Measurements from ENCODE around the gene PCDH17.

The PCDH17 gene

DNA sequence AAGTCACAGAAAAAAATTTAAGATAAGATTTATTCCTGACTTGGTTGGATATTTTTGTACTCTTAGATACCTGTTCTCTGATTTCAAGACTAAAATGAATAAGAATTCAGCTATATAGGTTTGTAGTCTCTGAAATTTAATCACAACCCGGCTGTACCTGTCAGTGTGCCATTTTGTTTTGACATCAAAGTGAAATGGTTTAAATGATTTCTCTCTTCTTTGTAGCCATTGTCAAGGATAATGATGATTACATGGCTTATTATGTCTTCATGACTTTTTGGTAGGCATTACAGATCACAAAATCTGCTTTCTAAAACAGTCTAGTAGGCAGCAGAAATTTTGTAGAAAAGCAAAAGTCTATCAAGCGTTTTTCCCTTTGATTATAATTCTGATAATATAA lies 72.5 kb downstream of the PCDH17 start:
- DNase-seq (ENCODE audit: insufficient read length, low spot score) (no peak), FAIRE-seq (no peak)

DNA sequence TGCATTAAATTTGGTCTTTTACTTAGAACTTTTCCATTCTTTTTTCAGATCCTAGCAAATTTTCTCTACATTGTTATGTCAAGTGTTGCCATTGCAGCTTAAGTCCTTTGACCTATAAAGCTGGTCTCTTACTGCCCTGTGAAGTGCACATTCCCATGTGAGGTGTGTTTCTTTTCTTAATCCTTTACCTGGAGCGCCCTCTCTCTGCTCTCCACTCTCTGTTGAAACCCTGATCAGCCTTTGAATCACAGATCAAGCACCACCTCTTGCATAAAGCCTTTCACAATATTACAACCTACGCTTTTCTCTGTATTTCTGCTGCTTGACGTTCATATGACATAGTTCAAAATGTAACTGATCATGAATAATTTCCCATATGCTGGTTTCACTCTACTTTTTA lies 84.8 kb downstream of the PCDH17 start:
- no peak for DNase-seq (ENCODE audit: insufficient read length, low spot score)
- TF ChIP-seq TAF1 (IDR thresholded peaks at IDR 0.05; ENCODE audit: low read depth, low read length) (no peak), POU2F2 (IDR thresholded peaks at IDR 0.05; ENCODE audit: low read depth, low read length) (no peak), PAX5 (IDR thresholded peaks at IDR 0.05; ENCODE audit: insufficient read depth, low read length, severe bottlenecking) (no peak), POLR2A (IDR thresholded peaks at IDR 0.05; ENCODE audit: low read depth, low read length) (no peak), SPI1 (IDR thresholded peaks at IDR 0.05; ENCODE audit: low read depth, low read length) (no peak), POLR2AphosphoS5 (IDR thresholded peaks at IDR 0.05; ENCODE audit: low read depth, low read length) (no peak)
- no peak for FAIRE-seq

More for the DNA sequence above, 72.5 kb downstream of the PCDH17 start:
- TF ChIP-seq SPI1 (IDR thresholded peaks at IDR 0.05; ENCODE audit: low read depth, low read length) (no peak), PAX5 (IDR thresholded peaks at IDR 0.05; ENCODE audit: insufficient read depth, low read length, severe bottlenecking) (no peak), POLR2A (IDR thresholded peaks at IDR 0.05; ENCODE audit: low read depth, low read length) (no peak), POU2F2 (IDR thresholded peaks at IDR 0.05; ENCODE audit: low read depth, low read length) (no peak), POLR2AphosphoS5 (IDR thresholded peaks at IDR 0.05; ENCODE audit: low read depth, low read length) (no peak), TAF1 (IDR thresholded peaks at IDR 0.05; ENCODE audit: low read depth, low read length) (no peak)

DNA sequence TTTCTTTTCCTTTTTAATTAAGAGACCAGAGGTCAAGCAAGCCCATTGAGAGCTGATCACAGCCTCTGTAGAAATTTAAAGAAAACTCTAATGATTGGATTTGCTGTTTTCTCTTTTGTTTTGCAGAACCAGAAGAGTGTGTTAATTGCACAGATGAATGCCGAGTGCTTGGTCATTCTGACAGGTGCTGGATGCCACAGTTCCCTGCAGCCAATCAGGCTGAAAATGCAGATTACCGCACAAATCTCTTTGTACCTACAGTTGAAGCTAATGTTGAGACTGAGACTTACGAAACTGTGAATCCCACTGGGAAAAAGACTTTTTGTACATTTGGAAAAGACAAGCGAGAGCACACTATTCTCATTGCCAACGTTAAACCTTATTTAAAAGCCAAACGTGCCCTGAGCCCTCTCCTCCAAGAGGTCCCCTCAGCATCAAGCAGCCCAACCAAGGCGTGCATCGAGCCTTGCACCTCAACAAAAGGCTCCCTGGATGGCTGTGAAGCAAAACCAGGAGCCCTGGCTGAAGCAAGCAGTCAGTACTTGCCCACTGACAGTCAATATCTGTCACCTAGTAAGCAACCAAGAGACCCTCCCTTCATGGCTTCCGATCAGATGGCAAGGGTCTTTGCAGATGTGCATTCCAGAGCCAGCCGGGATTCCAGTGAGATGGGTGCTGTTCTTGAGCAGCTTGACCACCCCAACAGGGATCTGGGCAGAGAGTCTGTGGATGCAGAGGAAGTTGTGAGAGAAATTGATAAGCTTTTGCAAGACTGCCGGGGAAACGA lies 93.1 kb downstream of the PCDH17 start:
- no peak for DNase-seq (ENCODE audit: insufficient read length, low spot score)
- TF ChIP-seq SPI1 (IDR thresholded peaks at IDR 0.05; ENCODE audit: low read depth, low read length) (no peak), PAX5 (IDR thresholded peaks at IDR 0.05; ENCODE audit: insufficient read depth, low read length, severe bottlenecking) (no peak), POLR2A (IDR thresholded peaks at IDR 0.05; ENCODE audit: low read depth, low read length) (no peak), POU2F2 (IDR thresholded peaks at IDR 0.05; ENCODE audit: low read depth, low read length) (no peak), TAF1 (IDR thresholded peaks at IDR 0.05; ENCODE audit: low read depth, low read length) (no peak), POLR2AphosphoS5 (IDR thresholded peaks at IDR 0.05; ENCODE audit: low read depth, low read length) (no peak)
- no peak for FAIRE-seq

DNA sequence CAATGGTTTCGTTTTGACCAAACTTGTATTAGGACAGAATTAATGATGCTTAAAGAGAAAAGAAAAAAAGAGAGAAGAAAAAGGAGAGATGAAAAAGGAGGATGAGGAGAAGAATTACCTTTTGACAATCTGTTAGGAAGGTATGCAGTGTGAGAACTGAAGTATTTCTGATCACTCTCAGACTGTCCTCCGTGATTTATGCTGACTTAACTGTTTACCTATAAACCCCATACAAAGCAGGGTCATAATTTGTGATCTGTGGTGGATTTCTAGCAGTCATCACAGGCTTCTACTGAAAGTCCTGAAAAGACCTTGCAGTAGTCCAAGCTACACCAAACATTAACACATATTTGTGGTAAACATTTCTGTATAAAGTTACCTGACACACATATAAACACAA lies 93.9 kb downstream of the PCDH17 start:
- no peak for FAIRE-seq
- TF ChIP-seq TAF1 (IDR thresholded peaks at IDR 0.05; ENCODE audit: low read depth, low read length): no peak
- no peak for TF ChIP-seq POU2F2 (IDR thresholded peaks at IDR 0.05; ENCODE audit: low read depth, low read length)
- no peak for TF ChIP-seq PAX5 (IDR thresholded peaks at IDR 0.05; ENCODE audit: insufficient read depth, low read length, severe bottlenecking)
- TF ChIP-seq POLR2AphosphoS5 (IDR thresholded peaks at IDR 0.05; ENCODE audit: low read depth, low read length): no peak
- no peak for TF ChIP-seq POLR2A (IDR thresholded peaks at IDR 0.05; ENCODE audit: low read depth, low read length)
- no peak for TF ChIP-seq SPI1 (IDR thresholded peaks at IDR 0.05; ENCODE audit: low read depth, low read length)
- no peak for DNase-seq (ENCODE audit: insufficient read length, low spot score)

DNA sequence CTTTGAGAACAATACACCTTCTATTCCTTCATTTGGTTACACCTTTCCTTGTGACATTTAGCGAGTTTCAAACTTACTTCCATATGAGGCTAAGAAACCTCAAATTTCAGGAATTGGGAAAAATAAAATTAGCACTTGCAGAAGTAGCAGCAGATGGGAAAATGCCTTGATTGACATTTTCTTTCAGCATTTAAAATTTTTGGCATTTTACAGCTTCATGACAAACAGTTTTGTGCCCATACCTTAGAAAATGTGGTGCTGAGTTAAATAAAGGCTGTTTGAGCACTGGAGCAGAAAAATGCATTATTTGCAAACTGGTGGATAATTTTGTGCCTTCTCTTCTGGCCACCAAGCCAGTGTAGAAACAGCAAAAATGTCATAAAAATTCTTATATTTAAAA lies 95.4 kb downstream of the PCDH17 start:
- DNase-seq (ENCODE audit: insufficient read length, low spot score) (no peak), FAIRE-seq (no peak)
- TF ChIP-seq POU2F2 (IDR thresholded peaks at IDR 0.05; ENCODE audit: low read depth, low read length): no peak
- no peak for TF ChIP-seq POLR2AphosphoS5 (IDR thresholded peaks at IDR 0.05; ENCODE audit: low read depth, low read length)
- TF ChIP-seq TAF1 (IDR thresholded peaks at IDR 0.05; ENCODE audit: low read depth, low read length): no peak
- TF ChIP-seq POLR2A (IDR thresholded peaks at IDR 0.05; ENCODE audit: low read depth, low read length): no peak
- TF ChIP-seq SPI1 (IDR thresholded peaks at IDR 0.05; ENCODE audit: low read depth, low read length): no peak
- no peak for TF ChIP-seq PAX5 (IDR thresholded peaks at IDR 0.05; ENCODE audit: insufficient read depth, low read length, severe bottlenecking)

DNA sequence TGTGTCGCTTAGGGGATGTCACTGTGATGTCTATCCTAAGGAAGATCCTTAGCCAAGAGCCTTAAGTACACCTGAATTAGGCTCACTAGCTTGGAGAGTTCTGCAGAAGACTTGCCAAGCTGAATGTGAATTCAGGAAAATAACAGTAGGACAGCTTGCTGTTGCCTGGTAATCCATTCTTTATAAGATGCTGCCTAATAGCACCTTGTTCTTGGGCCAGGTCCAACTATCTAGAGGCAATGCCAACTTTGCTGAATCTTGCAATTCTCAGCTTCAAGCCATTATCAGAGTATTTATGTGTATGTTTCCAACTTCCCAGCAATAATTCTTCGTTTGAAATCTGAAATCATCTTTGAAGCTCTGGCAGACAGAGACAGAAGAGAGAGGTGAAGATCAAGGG lies 102.8 kb downstream of the PCDH17 start:
- FAIRE-seq (no peak), DNase-seq (ENCODE audit: insufficient read length, low spot score) (no peak)
- no peak for TF ChIP-seq SPI1 (IDR thresholded peaks at IDR 0.05; ENCODE audit: low read depth, low read length)
- TF ChIP-seq PAX5 (IDR thresholded peaks at IDR 0.05; ENCODE audit: insufficient read depth, low read length, severe bottlenecking): no peak
- TF ChIP-seq POLR2A (IDR thresholded peaks at IDR 0.05; ENCODE audit: low read depth, low read length): no peak
- TF ChIP-seq POLR2AphosphoS5 (IDR thresholded peaks at IDR 0.05; ENCODE audit: low read depth, low read length): no peak
- TF ChIP-seq TAF1 (IDR thresholded peaks at IDR 0.05; ENCODE audit: low read depth, low read length): no peak
- TF ChIP-seq POU2F2 (IDR thresholded peaks at IDR 0.05; ENCODE audit: low read depth, low read length): no peak

DNA sequence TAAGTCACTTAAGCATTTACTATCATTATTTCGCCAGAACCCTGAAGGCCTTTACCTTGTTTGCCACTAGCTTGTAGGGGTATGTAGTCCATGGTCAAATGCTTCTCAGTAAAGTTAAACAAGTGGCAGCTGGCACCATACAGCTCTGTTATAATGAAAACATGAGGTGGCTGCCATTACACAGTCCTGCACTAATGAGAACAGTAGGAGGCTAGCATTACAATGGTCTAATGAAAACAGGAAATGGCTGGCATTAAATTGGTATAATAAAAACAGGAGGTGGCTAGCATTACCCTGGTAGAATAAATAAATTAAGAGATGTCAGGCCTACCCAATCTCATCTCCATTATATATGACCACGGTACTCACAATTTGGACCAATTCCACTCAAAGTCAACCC lies 107.5 kb downstream of the PCDH17 start:
- FAIRE-seq (no peak), DNase-seq (ENCODE audit: insufficient read length, low spot score) (no peak)
- TF ChIP-seq SPI1 (IDR thresholded peaks at IDR 0.05; ENCODE audit: low read depth, low read length) (no peak), POLR2A (IDR thresholded peaks at IDR 0.05; ENCODE audit: low read depth, low read length) (no peak), POLR2AphosphoS5 (IDR thresholded peaks at IDR 0.05; ENCODE audit: low read depth, low read length) (no peak), POU2F2 (IDR thresholded peaks at IDR 0.05; ENCODE audit: low read depth, low read length) (no peak), TAF1 (IDR thresholded peaks at IDR 0.05; ENCODE audit: low read depth, low read length) (no peak), PAX5 (IDR thresholded peaks at IDR 0.05; ENCODE audit: insufficient read depth, low read length, severe bottlenecking) (no peak)

DNA sequence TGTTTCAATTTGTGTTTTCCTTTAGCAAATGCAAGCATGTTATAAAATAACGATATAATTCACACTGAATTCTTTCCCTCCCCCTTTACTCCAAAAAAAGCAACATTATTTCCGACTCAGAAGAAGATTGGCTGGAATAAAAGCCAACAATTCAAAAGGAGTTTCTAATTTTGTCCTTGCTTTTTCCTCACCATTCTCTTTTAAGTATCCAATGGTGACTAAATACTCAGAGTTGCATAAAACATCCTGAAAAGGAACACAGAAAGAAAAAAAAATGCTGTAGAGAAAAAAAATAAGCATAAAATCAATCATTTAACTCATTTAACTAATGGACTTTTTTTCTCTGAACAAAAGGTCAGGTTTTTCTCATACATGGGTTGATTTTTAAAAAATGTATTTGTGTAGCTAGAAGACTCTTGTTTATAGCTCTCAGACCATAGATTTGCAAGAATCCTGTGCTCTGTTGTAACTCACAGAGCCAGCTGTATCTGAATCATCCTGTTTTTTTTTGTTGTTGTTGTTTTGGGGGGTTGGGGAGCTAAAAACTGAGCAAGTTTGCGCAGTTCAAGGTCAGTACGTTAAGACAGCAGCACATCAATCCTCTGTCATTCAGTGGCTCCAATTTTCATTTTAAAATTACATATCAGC lies 108.1 kb downstream of the PCDH17 start:
- FAIRE-seq (no peak), DNase-seq (ENCODE audit: insufficient read length, low spot score) (no peak)
- TF ChIP-seq TAF1 (IDR thresholded peaks at IDR 0.05; ENCODE audit: low read depth, low read length) (no peak), SPI1 (IDR thresholded peaks at IDR 0.05; ENCODE audit: low read depth, low read length) (no peak), POLR2A (IDR thresholded peaks at IDR 0.05; ENCODE audit: low read depth, low read length) (no peak), POU2F2 (IDR thresholded peaks at IDR 0.05; ENCODE audit: low read depth, low read length) (no peak), POLR2AphosphoS5 (IDR thresholded peaks at IDR 0.05; ENCODE audit: low read depth, low read length) (no peak), PAX5 (IDR thresholded peaks at IDR 0.05; ENCODE audit: insufficient read depth, low read length, severe bottlenecking) (no peak)

DNA sequence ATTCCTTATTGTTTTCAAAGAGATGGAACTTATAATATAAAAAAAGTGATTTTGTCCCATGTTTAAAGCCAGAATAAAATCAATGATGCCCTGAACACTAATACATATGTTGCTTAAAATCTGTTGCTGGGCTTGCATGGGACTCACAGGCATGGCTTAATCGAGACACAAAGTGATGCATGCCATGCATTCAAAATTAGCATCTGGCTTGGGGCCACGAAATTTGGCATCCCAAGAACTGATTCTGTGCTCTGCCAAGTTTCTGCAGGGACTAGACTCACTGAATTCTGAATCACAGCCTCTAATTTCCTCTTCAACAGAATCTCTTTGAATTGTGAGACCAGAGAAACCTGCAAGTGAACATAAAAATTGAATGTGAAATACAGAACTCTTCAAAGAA lies 109.2 kb downstream of the PCDH17 start:
- no peak for FAIRE-seq
- TF ChIP-seq POLR2AphosphoS5 (IDR thresholded peaks at IDR 0.05; ENCODE audit: low read depth, low read length) (no peak), POU2F2 (IDR thresholded peaks at IDR 0.05; ENCODE audit: low read depth, low read length) (no peak), POLR2A (IDR thresholded peaks at IDR 0.05; ENCODE audit: low read depth, low read length) (no peak), PAX5 (IDR thresholded peaks at IDR 0.05; ENCODE audit: insufficient read depth, low read length, severe bottlenecking) (no peak), TAF1 (IDR thresholded peaks at IDR 0.05; ENCODE audit: low read depth, low read length) (no peak), SPI1 (IDR thresholded peaks at IDR 0.05; ENCODE audit: low read depth, low read length) (no peak)
- DNase-seq (ENCODE audit: insufficient read length, low spot score): no peak
